Daoy (cell line): ENCODE measurements around the gene OR4C3. TPM values are rescaled to one million over a fixed set of nuclear protein-coding genes. Genes with fewer than 3 reads are reported as not detected.
"Not testable (repeated sequence)": the region's sequence is repeated elsewhere in the genome, so short reads cannot be mapped to it uniquely, and the experiment has no call there.

ENCODE experiments used
- DNase-seq: peaks from one replicate; pipeline ENCODE4 v3.0.0-alpha.2; 2015; ENCODE audit warnings: low read depth
- total RNA-seq: library from RNA; depleted of rRNA; stranded (reverse); fragments of >200 nt; shearing (Covaris generic); gene quantifications from 2 replicates; pipeline ENCODE4 v1.2.3, GENCODE V29; 2014; rRNA removed

Gene OR4C3
- not detected in 2 replicates for total RNA-seq

- not testable (repeated sequence) for DNase-seq
Observed at GRCh38 chr11:48324620-48325019, at the start of gene OR4C3. OR4C3 (plus strand) TSS chr11:48324920; CDS start chr11:48325022, 102 bp downstream.

DNA sequence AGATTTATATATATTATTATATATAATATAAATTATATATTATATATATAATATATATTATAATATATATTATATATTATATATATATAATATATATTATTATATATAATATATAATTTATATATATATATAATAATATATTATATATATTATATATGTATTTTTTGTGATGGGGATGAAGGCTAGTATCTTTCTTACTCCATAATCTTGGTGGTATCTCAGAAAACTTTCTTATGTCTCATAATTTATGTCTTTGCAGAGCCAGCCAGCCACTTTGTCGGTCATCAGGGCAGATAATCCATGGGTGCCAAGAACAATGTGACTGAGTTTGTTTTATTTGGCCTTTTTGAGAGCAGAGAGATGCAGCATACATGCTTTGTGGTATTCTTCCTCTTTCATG is 18.8 kb upstream of the OR4C3 start, which contains the start of gene OR4S1:
OR4S1 (plus strand) TSS at position 301 of the 400 bp plus-strand sequence; CDS start at position 301, 0 bp downstream.
- no peak for DNase-seq

GRCh38 chr11:48307760-48308386 is 16.8 kb upstream of the OR4C3 start:
- DNase-seq: peak; percentile 16

- not testable (repeated sequence) for DNase-seq
Observed at GRCh38 chr11:48313590-48313989, 11.1 kb upstream of the OR4C3 start.

DNA sequence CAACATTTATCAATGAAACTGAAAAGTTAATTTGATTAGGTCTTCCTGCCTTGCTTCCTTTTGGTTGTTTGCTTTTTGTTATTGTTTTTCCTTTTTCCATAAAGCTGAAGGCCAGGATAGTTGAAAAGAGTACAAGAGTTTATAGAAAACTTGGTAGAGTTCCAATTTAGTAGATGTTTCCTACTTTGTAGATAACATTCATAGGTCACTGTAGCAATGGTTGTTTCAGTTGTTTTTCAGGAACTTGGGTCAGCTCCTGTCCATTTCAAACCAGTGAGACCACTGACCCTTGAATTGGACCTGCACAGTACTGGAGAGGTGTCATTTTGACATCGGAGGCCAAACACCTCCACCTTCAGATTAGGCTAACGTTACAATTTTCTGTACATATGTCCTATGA is 4.9 kb upstream of the OR4C3 start:
- not testable (repeated sequence) for DNase-seq

- no peak for DNase-seq
Observed at GRCh38 chr11:48341466-48341865, 16.7 kb downstream of the OR4C3 start.

DNA sequence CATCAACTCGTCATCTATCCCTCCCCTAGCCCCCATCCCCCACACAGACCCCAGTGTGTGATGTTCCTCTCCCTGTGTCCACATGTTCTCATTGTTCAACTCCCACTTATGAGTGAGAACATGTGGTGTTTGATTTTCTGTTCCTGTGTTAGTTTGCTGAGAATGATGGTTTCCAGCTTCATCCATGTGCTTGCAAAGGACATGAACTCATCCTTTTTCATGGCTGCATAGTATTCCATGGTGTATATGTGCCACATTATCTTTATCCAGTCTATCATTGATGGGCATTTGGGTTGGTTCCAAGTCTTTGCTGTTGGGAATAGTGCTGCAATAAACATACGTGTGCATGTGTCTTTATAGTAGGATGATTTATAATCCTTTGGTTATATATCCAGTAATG is 17.8 kb downstream of the OR4C3 start:
- DNase-seq: not testable (repeated sequence)

DNA sequence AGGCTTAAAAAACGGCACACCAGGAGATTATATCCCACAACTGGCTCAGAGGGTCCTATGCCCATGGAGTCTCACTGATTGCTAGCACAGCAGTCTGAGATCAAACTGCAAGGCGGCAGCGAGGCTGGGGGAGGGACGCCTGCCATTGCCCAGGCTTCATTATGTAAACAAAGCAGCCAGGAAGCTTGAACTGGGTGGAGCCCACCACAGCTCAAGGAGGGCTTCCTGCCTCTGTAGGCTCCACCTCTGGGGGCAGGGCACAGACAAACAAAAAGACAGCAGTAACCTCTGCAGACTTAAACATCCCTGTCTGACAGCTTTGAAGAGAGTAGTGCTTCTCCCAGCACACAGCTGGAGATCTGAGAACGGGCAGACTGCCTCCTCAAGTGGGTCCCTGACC is 21.6 kb downstream of the OR4C3 start:
- not testable (repeated sequence) for DNase-seq

GRCh38 chr11:48354013-48354412 is 29.3 kb downstream of the OR4C3 start:
- DNase-seq: no peak

- no peak for DNase-seq
Observed at GRCh38 chr11:48354677-48355076, 30.0 kb downstream of the OR4C3 start.

DNA sequence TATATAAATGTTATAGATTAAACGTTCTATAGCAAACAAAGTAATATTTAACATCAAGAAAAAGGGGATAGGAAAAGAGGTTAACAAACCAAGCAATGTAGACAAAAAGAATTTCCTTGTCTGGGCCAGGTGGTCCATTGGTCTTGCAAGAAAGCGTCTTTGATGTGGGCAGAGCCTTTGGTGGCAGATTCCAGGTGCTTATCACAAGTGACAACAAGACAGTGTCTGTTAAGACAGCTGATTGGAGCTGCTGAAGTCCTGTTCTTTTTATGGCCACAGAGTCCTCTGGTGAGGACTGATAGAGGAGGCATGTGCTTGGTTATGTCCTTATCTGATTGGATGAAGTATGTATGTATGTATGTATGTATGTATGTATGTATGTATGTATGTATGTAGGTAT is 36.6 kb downstream of the OR4C3 start:
- not testable (repeated sequence) for DNase-seq

- no peak for DNase-seq
Observed at GRCh38 chr11:48366365-48366764, 41.6 kb downstream of the OR4C3 start, which contains the start of gene OR4C5. OR4C5 (minus strand) TSS chr11:48366465; CDS start chr11:48366465, 0 bp downstream.

Other genes starting within 250 kb of the OR4C3 start
- gene OR4B1, start 108.1 kb upstream of the OR4C3 start, total RNA-seq: not detected in 2 replicates
- not detected in 2 replicates for gene OR4X2, start 79.8 kb upstream of the OR4C3 start, total RNA-seq
- gene OR4X1, start 61.1 kb upstream of the OR4C3 start, total RNA-seq: not detected in 2 replicates
- not detected in 2 replicates for gene OR4S1, start 18.7 kb upstream of the OR4C3 start, total RNA-seq
- not detected in 2 replicates for gene OR4C5, start 41.5 kb downstream of the OR4C3 start, total RNA-seq
- not detected in 2 replicates for gene OR4A47, start 163.9 kb downstream of the OR4C3 start, total RNA-seq